MCF 10A (cell line): ENCODE measurements around the gene STUB1. TPM values are rescaled to one million over a fixed set of nuclear protein-coding genes. Genes with fewer than 3 reads are reported as not detected.
A peak's percentile ranks its signal among the peaks of the same experiment; 100 is the strongest.

Experiments
- BruUV-seq: library from RNA; stranded (reverse); fragments of 400-500 nt; replicated peaks from 2 replicates; lab custom pipeline; 2021; lab: Mats Ljungman, UMichigan
- CTCF ChIA-PET: fragments of 300-600 bp; sonication (Branson Sonifier 250); formaldehyde crosslinking; extraction: SDS; loops from one replicate; lab custom pipeline; 2021; ENCODE audit warnings: antibody characterized with exemption, inconsistent platforms; lab: Yijun Ruan, JAX
- POLR2A ChIA-PET: fragments of 300-600, 350-650 bp; sonication (Branson Sonifier 250); formaldehyde crosslinking; extraction: SDS; loops from one replicate; lab custom pipeline; 2020; ENCODE audit warnings: antibody characterized with exemption, inconsistent platforms; lab: Yijun Ruan, JAX
- DNase-seq: peaks from one replicate; pipeline ENCODE4 v3.0.0-alpha.2; 2018; ENCODE audit not compliant: unreplicated experiment
- H3K27ac Mint-ChIP-seq: one replicate; pipeline ENCODE4 v1.8.0; 2022; ENCODE audit warnings: mild to moderate bottlenecking, low read depth, mixed read lengths; ENCODE audit not compliant: unreplicated experiment
- H3K27me3 Mint-ChIP-seq: one replicate; pipeline ENCODE4 v1.8.0; 2022; ENCODE audit warnings: mixed read lengths; ENCODE audit not compliant: insufficient read depth, unreplicated experiment
- H3K36me3 Mint-ChIP-seq: one replicate; pipeline ENCODE4 v1.8.0; 2022; ENCODE audit warnings: mild to moderate bottlenecking, moderate library complexity, mixed read lengths; ENCODE audit not compliant: insufficient read depth, unreplicated experiment
- H3K4me1 Mint-ChIP-seq: one replicate; pipeline ENCODE4 v1.8.0; 2022; ENCODE audit warnings: mixed read lengths; ENCODE audit not compliant: insufficient read depth, unreplicated experiment
- H3K4me3 Mint-ChIP-seq: one replicate; pipeline ENCODE4 v1.8.0; 2022; ENCODE audit warnings: mild to moderate bottlenecking, moderate library complexity, mixed read lengths; ENCODE audit not compliant: unreplicated experiment
- H3K9me3 Mint-ChIP-seq: one replicate; pipeline ENCODE4 v1.8.0; 2022; ENCODE audit warnings: mixed read lengths; ENCODE audit not compliant: unreplicated experiment
- CTCF ChIP-seq: fragments of 200-600 bp; IDR thresholded peaks from one replicate; pipeline ENCODE4 v1.8.0; 2022; ENCODE audit warnings: antibody characterized with exemption, mild to moderate bottlenecking; ENCODE audit not compliant: unreplicated experiment
- intact Hi-C: fragments of 100-400 bp; cut with micrococcal nuclease; formaldehyde crosslinking; loops from 2 replicates; pipeline ENCODE4 v1.14.1; 2022
- total RNA-seq: library from RNA; stranded (reverse); gene quantifications from 2 replicates; pipeline ENCODE4 v1.2.3, GENCODE V29; 2022

Gene STUB1
- total RNA-seq, 1 experiment from 2014 or later, result 124 TPM

- no peak for TF ChIP-seq CTCF
- ChIA-PET CTCF (interaction anchor here (0.7 to 1.0 kb wide), 2 partner anchors 15 to 116 kb away, joined by 3 to 5 read pairs; no protein-coding TSS in a partner anchor), POLR2A (interaction anchor here (0.6 kb wide), 1 partner anchor 31 kb away, joined by 3 read pairs; the partner anchor contains the start of gene RHBDL1)
- Mint-ChIP-seq H3K9me3 (no peaks in the 10 kb centered on the region), H3K27me3 (no peaks in the 10 kb centered on the region), H3K36me3 (peaks cover 35% of the 10 kb centered on the region), H3K4me3 (peak overlapping the region; percentile 31), H3K4me1 (peaks cover 11% of the 10 kb centered on the region), H3K27ac (no peak overlapping the region)
- intact Hi-C loops, result no loop called here
- DNase-seq, result no peak
- no TSS peak for BruUV-seq
These were observed 35.7 kb upstream of the STUB1 start for GRCh38 chr16:644556-644955.

GRCh38 chr16:645852-646678 lies 34.1 kb upstream of the STUB1 start:
- Mint-ChIP-seq H3K4me3 (peak overlapping the region; percentile 31), H3K9me3 (no peaks in the 10 kb centered on the region), H3K4me1 (peaks cover 17% of the 10 kb centered on the region), H3K36me3 (peaks cover 35% of the 10 kb centered on the region), H3K27ac (peak overlapping the region; percentile 68), H3K27me3 (no peaks in the 10 kb centered on the region)
- intact Hi-C loops, result no loop called here
- CTCF ChIA-PET, result no interaction called here
- BruUV-seq, result no TSS peak
- TF ChIP-seq CTCF, result no peak
- peak; percentile 69 for DNase-seq
- POLR2A ChIA-PET, result interaction anchor here (0.6 to 1.2 kb wide), 2 partner anchors 9 to 20 kb away, joined by 3 read pairs; no protein-coding TSS in a partner anchor

GRCh38 chr16:646679-647172 lies 33.5 kb upstream of the STUB1 start:
- CTCF ChIA-PET, result no interaction called here
- Mint-ChIP-seq H3K9me3 (no peaks in the 10 kb centered on the region), H3K36me3 (peaks cover 35% of the 10 kb centered on the region), H3K4me1 (peaks cover 17% of the 10 kb centered on the region), H3K27me3 (no peaks in the 10 kb centered on the region), H3K4me3 (peak overlapping the region; percentile 38), H3K27ac (no peak overlapping the region)
- intact Hi-C loops, result no loop called here
- DNase-seq, result no peak
- POLR2A ChIA-PET, result interaction anchor here (1.7 kb wide), 1 partner anchor 10 kb away, joined by 15 read pairs; the partner anchor contains the start of gene METTL26
- no TSS peak for BruUV-seq
- TF ChIP-seq CTCF, result no peak
